NCI-H1092 (cell line): ENCODE measurements around the gene TARM1.

ENCODE experiments used
- DNase-seq: peaks from one replicate; lab custom pipeline; 2025; lab: John Stamatoyannopoulos, UW

The TARM1 gene

GRCh38 chr19:54081032-54081431 is at the start of gene TARM1:
TSS of gene TARM1 (minus strand) at chr19:54081365. CDS start at chr19:54081340, 25 bp downstream.
- no peak for DNase-seq

GRCh38 chr19:54129617-54129996 is 48.4 kb upstream of the TARM1 start:
- no peak for DNase-seq

GRCh38 chr19:54128796-54129616 is 47.8 kb upstream of the TARM1 start:
- no peak for DNase-seq

GRCh38 chr19:54128441-54128725 is 47.2 kb upstream of the TARM1 start:
- DNase-seq, result no peak

GRCh38 chr19:54127688-54128440 is 46.7 kb upstream of the TARM1 start:
- DNase-seq, result no peak

- DNase-seq, result no peak
These were observed 44.5 kb upstream of the TARM1 start for GRCh38 chr19:54125713-54126112.

- no peak for DNase-seq
These were observed 43.2 kb upstream of the TARM1 start for GRCh38 chr19:54124393-54124792.

- DNase-seq, result no peak
These were observed 42.5 kb upstream of the TARM1 start for GRCh38 chr19:54123682-54124081.

- DNase-seq, result no peak
These were observed 40.1 kb upstream of the TARM1 start for GRCh38 chr19:54121259-54121658.

- peak; percentile 94 for DNase-seq
These were observed 34.2 kb upstream of the TARM1 start, which contains the start of the genes PRPF31 and TFPT for GRCh38 chr19:54115109-54116063. TSS of gene PRPF31 (plus strand) at chr19:54115754. CDS start at chr19:54118279, 2,525 bp downstream. TSS of gene TFPT (minus strand) at chr19:54115657. CDS start at chr19:54115269, 388 bp downstream.

GRCh38 chr19:54114340-54115108 is 33.4 kb upstream of the TARM1 start:
- DNase-seq, result no peak

- no peak for DNase-seq
These were observed 28.5 kb upstream of the TARM1 start for GRCh38 chr19:54109651-54110050.

GRCh38 chr19:54108496-54108895 is 27.3 kb upstream of the TARM1 start:
- DNase-seq, result no peak

- no peak for DNase-seq
These were observed 26.8 kb upstream of the TARM1 start for GRCh38 chr19:54107876-54108490.

GRCh38 chr19:54106716-54107115 is 25.6 kb upstream of the TARM1 start:
- DNase-seq, result no peak

GRCh38 chr19:54105796-54106195 is 24.6 kb upstream of the TARM1 start:
- no peak for DNase-seq

GRCh38 chr19:54104998-54105715 is 24.0 kb upstream of the TARM1 start:
- DNase-seq, result no peak

GRCh38 chr19:54102421-54103169 is 21.4 kb upstream of the TARM1 start, which contains the start of gene NDUFA3:
TSS of gene NDUFA3 (plus strand) at chr19:54102855. CDS start at chr19:54102879, 24 bp downstream.
- peak; percentile 94 for DNase-seq

GRCh38 chr19:54100561-54100960 is 19.4 kb upstream of the TARM1 start, which contains the start of gene OSCAR:
TSS of gene OSCAR (minus strand) at chr19:54100803. CDS start at chr19:54100792, 11 bp downstream.
- no peak for DNase-seq
